Measurements from ENCODE around the gene FAM89B.
"Not testable (repeated sequence)": the region's sequence is repeated elsewhere in the genome, so short reads cannot be mapped to it uniquely, and the experiment has no call there.

FAM89B gene

GRCh38 chr11:65572356-65573051, at the start of gene FAM89B:
Gene FAM89B (plus strand): TSS chr11:65572538. CDS start chr11:65572670, 132 bp downstream.
- TF ChIP-seq CTCF (IDR thresholded peaks at IDR 0.05; ENCODE audit: insufficient read depth, low read depth, low read length, missing control alignments) = no peak
- peak; percentile 86 for DNase-seq (ENCODE audit: low read depth)
- H3K4me3 ChIP-seq (ENCODE audit: low read length) = peak within 1 kb of the TSS; percentile 93

- not testable (repeated sequence) for H3K4me3 ChIP-seq (ENCODE audit: low read length); DNase-seq (ENCODE audit: low read depth)
Measured at GRCh38 chr11:65522718-65523630, 49.4 kb upstream of the FAM89B start.

GRCh38 chr11:65523631-65523968, 48.7 kb upstream of the FAM89B start:
- not testable (repeated sequence) for DNase-seq (ENCODE audit: low read depth); H3K4me3 ChIP-seq (ENCODE audit: low read length)

- TF ChIP-seq CTCF (IDR thresholded peaks at IDR 0.05; ENCODE audit: insufficient read depth, low read depth, low read length, missing control alignments) = no peak
- DNase-seq (ENCODE audit: low read depth) = no peak
- H3K4me3 ChIP-seq (ENCODE audit: low read length) = no peak overlapping the region
Measured at GRCh38 chr11:65524014-65524740, 48.2 kb upstream of the FAM89B start.

- DNase-seq (ENCODE audit: low read depth) = peak; percentile 79
- no peak for TF ChIP-seq CTCF (IDR thresholded peaks at IDR 0.05; ENCODE audit: insufficient read depth, low read depth, low read length, missing control alignments)
- peak within 1 kb of the TSS; percentile 77 for H3K4me3 ChIP-seq (ENCODE audit: low read length)
Measured at GRCh38 chr11:65524741-65525545, 47.4 kb upstream of the FAM89B start, which contains the start of gene SCYL1. Gene SCYL1 (plus strand): TSS chr11:65525083. CDS start chr11:65525154, 71 bp downstream.

- no peak for DNase-seq (ENCODE audit: low read depth)
- peak overlapping the region; percentile 77 for H3K4me3 ChIP-seq (ENCODE audit: low read length)
- no peak for TF ChIP-seq CTCF (IDR thresholded peaks at IDR 0.05; ENCODE audit: insufficient read depth, low read depth, low read length, missing control alignments)
Measured at GRCh38 chr11:65525546-65526480, 46.5 kb upstream of the FAM89B start.

- TF ChIP-seq CTCF (IDR thresholded peaks at IDR 0.05; ENCODE audit: insufficient read depth, low read depth, low read length, missing control alignments) = no peak
- DNase-seq (ENCODE audit: low read depth) = no peak
- no peak overlapping the region for H3K4me3 ChIP-seq (ENCODE audit: low read length)
Measured at GRCh38 chr11:65526744-65527143, 45.6 kb upstream of the FAM89B start.

Data from epithelial cell of esophagus (primary cell).